Activated T-helper 9 cell treated with anti-CD3 and anti-CD28 coated beads, Interleukin-2, amount 50 U/mL, for 16 hours (primary cell): ENCODE results near the gene ZNF223.
A peak's percentile ranks its signal among the peaks of the same experiment; 100 is the strongest.

Experiments
- DNase-seq: peaks from one replicate; pipeline ENCODE4 v3.0.0-alpha.2; 2020; ENCODE audit warnings: low read depth

ZNF223 gene

GRCh38 chr19:44071824-44072542, 20.1 kb downstream of the ZNF223 start, which contains the start of gene ZNF284:
TSS of gene ZNF284 (plus strand) at chr19:44072159. CDS start at chr19:44076390, 4,231 bp downstream.
- DNase-seq = peak; percentile 67

DNA sequence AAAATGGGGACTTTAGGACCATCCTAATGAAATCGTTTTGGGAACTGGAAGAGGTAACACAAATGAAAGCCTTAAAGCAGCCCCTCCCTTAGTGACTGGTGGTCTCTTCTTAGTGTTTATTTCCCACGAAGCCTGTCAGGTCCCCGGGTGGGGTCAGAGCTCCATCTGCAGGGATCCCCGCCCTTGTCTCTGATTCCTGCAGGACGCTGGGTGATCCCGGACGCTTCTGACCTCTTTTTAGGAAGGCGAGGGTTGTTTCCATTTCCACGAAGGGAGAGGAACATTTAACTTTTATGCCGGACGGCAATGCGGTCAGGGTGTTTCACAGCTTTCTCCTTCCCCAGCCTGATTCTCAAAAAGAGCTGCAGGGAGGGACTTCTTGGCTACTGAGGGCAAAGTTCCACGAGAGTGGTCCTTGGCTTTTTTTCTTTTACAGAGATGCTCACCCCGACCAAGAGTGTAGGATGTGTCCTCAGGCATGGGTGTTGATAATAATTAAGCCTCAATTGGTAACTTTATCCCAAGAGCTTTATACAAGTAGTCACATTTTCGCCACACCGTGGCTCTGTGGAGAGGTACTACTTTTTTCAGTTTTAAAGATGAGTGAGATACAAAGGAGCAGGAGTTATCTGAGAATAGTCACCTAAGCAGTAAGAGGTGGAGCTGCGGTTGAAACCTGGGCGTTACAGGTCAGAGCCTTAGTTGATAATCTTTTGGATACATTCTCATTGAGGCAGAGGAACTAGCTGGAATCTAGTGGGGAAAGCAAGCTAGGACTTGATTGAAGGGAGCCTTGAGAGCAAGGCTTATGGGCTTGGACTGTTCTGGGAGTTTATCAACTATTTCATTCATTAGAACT, 20.9 kb downstream of the ZNF223 start:
- DNase-seq = no peak

GRCh38 chr19:44076325-44076724, 24.5 kb downstream of the ZNF223 start:
- DNase-seq = no peak

DNA sequence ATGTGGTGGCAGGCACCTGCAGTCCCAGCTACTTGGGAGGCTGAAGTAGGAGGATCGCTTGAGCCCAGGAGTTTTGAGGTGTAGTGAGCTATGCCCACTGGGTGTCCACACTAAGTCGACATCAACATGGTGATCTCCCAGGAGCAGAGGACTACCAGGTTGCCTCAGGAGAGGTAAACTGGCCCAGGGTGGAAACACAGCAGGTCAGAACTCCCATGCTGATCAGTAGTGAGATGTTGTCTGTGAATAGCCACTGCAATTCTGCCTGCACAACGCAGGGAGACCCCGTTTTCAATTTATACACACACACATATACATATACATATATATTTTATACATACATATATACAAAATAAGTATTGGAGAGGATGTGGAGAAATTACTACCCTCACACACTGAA, 40.3 kb downstream of the ZNF223 start:
- DNase-seq = no peak

DNA sequence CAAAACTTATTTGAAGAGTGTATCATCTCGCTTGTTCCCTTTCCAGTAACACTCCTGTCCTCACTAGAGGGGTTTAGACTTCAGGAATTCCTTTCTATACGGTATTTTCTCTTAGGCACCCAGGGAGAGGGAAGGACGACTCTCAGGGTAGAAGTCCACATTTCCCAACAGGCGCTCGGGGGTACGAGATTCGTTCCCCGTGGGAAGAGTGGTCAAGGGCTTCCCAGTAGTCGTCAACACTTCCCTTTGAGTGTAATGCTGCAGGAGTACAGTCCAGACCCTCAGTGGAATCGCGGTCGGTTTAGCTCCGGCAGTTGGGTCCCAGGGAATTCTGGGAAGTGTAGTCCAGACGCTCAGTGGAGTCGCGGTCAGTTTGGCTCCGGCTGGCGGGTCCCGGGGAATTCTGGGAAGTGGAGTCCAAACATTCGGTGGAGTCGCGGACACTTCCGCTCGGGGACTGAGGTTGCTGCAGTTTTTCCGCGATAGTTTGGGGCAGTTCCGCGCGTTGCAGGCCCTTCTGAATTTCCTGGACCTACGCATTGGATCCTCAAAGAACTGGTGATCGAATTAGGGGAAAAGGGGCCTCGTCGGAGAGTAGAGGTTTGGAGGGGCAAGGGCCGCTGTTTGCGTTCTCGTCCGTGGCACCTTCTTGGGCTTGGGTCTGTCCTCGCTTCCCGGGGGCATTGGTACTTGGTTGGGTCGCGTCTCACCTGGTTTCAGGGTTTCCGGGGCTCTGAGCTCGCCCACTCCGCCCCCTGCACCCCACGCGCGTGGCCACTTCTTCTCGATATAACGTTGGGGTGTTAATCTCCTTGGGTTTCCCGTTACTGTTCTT, 42.3 kb downstream of the ZNF223 start, which contains the start of gene ZNF224:
TSS of gene ZNF224 (plus strand) at position 431 of the 835 bp plus-strand sequence. CDS start 3,513 bp downstream, outside the sequence.
- peak; percentile 72 for DNase-seq

- no peak for DNase-seq
Measured at GRCh38 chr19:44107751-44108150, 55.9 kb downstream of the ZNF223 start.

DNA sequence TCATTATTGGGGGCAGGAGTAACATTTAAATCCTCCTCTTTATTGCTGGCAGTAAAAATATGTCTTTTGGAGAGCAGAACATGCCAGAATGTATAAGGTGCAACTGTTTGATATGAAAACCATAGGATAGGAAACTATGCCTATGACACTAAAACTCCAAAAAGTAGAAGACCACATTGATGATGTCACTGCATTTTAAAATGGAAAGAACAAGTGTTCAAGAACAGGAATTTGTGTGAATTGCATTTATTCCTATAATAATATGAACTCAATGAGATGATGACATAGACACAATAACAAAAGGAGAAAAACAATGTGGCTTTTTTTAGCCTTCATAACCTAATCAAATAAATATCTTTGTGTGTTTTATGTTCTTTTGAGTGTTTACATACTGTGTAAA, 57.6 kb downstream of the ZNF223 start:
- DNase-seq = no peak

DNA sequence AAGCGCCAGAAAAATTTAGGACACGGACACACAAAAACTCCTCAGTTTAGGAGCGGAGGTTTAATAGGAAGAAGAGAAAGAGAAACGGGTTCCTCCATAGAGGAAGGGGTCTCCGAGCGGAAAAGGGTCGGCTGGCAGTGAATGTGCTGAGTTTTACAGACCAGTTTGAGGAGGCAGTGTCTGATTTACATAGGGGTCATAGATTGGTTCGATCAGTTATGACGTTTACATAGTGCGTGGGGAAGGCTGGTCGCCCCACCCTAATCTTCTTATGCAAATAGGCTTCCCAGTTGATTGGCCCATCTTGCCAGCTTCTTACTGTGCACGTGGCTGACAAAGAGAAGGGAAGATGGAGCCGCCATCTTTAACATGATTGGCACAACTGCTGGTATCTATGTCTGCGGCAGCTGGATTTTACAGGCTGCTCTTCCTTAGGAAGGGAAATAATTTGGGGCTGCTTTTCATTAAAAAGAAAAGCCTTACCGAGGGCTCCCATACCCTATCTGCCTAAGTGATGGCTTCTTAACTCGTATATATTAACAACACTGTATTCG, 60.2 kb downstream of the ZNF223 start:
- no peak for DNase-seq

- DNase-seq = no peak
Measured at GRCh38 chr19:44112802-44113137, 60.9 kb downstream of the ZNF223 start.

GRCh38 chr19:44113138-44113783, 61.4 kb downstream of the ZNF223 start, which contains the start of gene ZNF225:
TSS of gene ZNF225 (plus strand) at chr19:44113399. CDS start at chr19:44115828, 2,429 bp downstream.
- DNase-seq = peak; percentile 69

GRCh38 chr19:44113784-44114390, 62.1 kb downstream of the ZNF223 start:
- no peak for DNase-seq
